ENCODE measurements around the gene VRK2.
A peak's percentile ranks its signal among the peaks of the same experiment; 100 is the strongest.
"Not testable (repeated sequence)": the region's sequence is repeated elsewhere in the genome, so short reads cannot be mapped to it uniquely, and the experiment has no call there.

Gene VRK2

GRCh38 chr2:58072102-58072501 is 25.5 kb downstream of the VRK2 start:
- Mint-ChIP-seq H3K4me1 (peaks cover 45% of the 10 kb centered on the region), H3K9me3 (peaks cover 13% of the 10 kb centered on the region), H3K27ac (peak overlapping the region; percentile 19), H3K36me3 (peaks cover 53% of the 10 kb centered on the region), H3K4me3 (no peak overlapping the region), H3K27me3 (no peaks in the 10 kb centered on the region)
- no peak for ATAC-seq

GRCh38 chr2:58073008-58073407 is 26.4 kb downstream of the VRK2 start:
- H3K9me3 Mint-ChIP-seq: peaks cover 13% of the 10 kb centered on the region
- H3K36me3 Mint-ChIP-seq: peaks cover 51% of the 10 kb centered on the region

GRCh38 chr2:58073751-58074150 is 27.1 kb downstream of the VRK2 start:
- Mint-ChIP-seq H3K4me3 (no peak overlapping the region), H3K36me3 (peaks cover 46% of the 10 kb centered on the region), H3K27ac (no peak overlapping the region), H3K9me3 (peaks cover 8% of the 10 kb centered on the region), H3K27me3 (no peaks in the 10 kb centered on the region), H3K4me1 (peaks cover 47% of the 10 kb centered on the region)
- no peak for ATAC-seq

More at GRCh38 chr2:58073008-58073407, 26.4 kb downstream of the VRK2 start:
- Mint-ChIP-seq H3K4me3 (no peak overlapping the region), H3K4me1 (peaks cover 44% of the 10 kb centered on the region), H3K27me3 (no peaks in the 10 kb centered on the region), H3K27ac (no peak overlapping the region)
- no peak for ATAC-seq

GRCh38 chr2:58081000-58081399 is 34.4 kb downstream of the VRK2 start:
- Mint-ChIP-seq H3K4me3 (no peak overlapping the region), H3K36me3 (peaks cover 25% of the 10 kb centered on the region), H3K4me1 (peaks cover 19% of the 10 kb centered on the region), H3K27ac (no peak overlapping the region), H3K27me3 (no peaks in the 10 kb centered on the region), H3K9me3 (no peaks in the 10 kb centered on the region)
- ATAC-seq: no peak

- peaks cover 67% of the 10 kb centered on the region for H3K36me3 Mint-ChIP-seq
- no peak overlapping the region for H3K4me3 Mint-ChIP-seq
These were observed 42.5 kb downstream of the VRK2 start for GRCh38 chr2:58089081-58089480.

GRCh38 chr2:58092772-58093171 is 46.2 kb downstream of the VRK2 start:
- H3K4me3 Mint-ChIP-seq, ATAC-seq, H3K27ac Mint-ChIP-seq, H3K27me3 Mint-ChIP-seq, H3K4me1 Mint-ChIP-seq, H3K9me3 Mint-ChIP-seq: not testable (repeated sequence)
- H3K36me3 Mint-ChIP-seq: peaks cover 79% of the 10 kb centered on the region

More at GRCh38 chr2:58089081-58089480, 42.5 kb downstream of the VRK2 start:
- Mint-ChIP-seq H3K4me1 (peaks cover 13% of the 10 kb centered on the region), H3K27me3 (no peaks in the 10 kb centered on the region), H3K9me3 (peaks cover 2% of the 10 kb centered on the region), H3K27ac (no peak overlapping the region)
- no peak for ATAC-seq

GRCh38 chr2:58097025-58097424 is 50.4 kb downstream of the VRK2 start:
- peaks cover 3% of the 10 kb centered on the region for H3K9me3 Mint-ChIP-seq

GRCh38 chr2:58098254-58099095 is 51.9 kb downstream of the VRK2 start:
- H3K4me1 Mint-ChIP-seq: no peaks in the 10 kb centered on the region
- H3K27ac Mint-ChIP-seq: no peak overlapping the region
- H3K36me3 Mint-ChIP-seq: peaks cover 56% of the 10 kb centered on the region
- no peaks in the 10 kb centered on the region for H3K27me3 Mint-ChIP-seq
- H3K9me3 Mint-ChIP-seq: peaks cover 3% of the 10 kb centered on the region
- ATAC-seq: no peak
- H3K4me3 Mint-ChIP-seq: no peak overlapping the region

More at GRCh38 chr2:58097025-58097424, 50.4 kb downstream of the VRK2 start:
- Mint-ChIP-seq H3K4me1 (no peaks in the 10 kb centered on the region), H3K36me3 (peaks cover 54% of the 10 kb centered on the region), H3K4me3 (no peak overlapping the region), H3K27ac (no peak overlapping the region), H3K27me3 (no peaks in the 10 kb centered on the region)
- ATAC-seq: no peak

GRCh38 chr2:58099096-58099769 is 52.6 kb downstream of the VRK2 start:
- H3K4me3 Mint-ChIP-seq: no peak overlapping the region
- H3K27me3 Mint-ChIP-seq: no peaks in the 10 kb centered on the region
- H3K9me3 Mint-ChIP-seq: peaks cover 3% of the 10 kb centered on the region
- ATAC-seq: no peak
- H3K36me3 Mint-ChIP-seq: peaks cover 56% of the 10 kb centered on the region
- no peak overlapping the region for H3K27ac Mint-ChIP-seq
- no peaks in the 10 kb centered on the region for H3K4me1 Mint-ChIP-seq

- H3K27me3 Mint-ChIP-seq: no peaks in the 10 kb centered on the region
- H3K4me3 Mint-ChIP-seq: no peak overlapping the region
- H3K9me3 Mint-ChIP-seq: no peaks in the 10 kb centered on the region
- H3K4me1 Mint-ChIP-seq: no peaks in the 10 kb centered on the region
- ATAC-seq: no peak
- peaks cover 37% of the 10 kb centered on the region for H3K36me3 Mint-ChIP-seq
- no peak overlapping the region for H3K27ac Mint-ChIP-seq
These were observed 54.9 kb downstream of the VRK2 start for GRCh38 chr2:58101500-58101899.

- Mint-ChIP-seq H3K27me3 (no peaks in the 10 kb centered on the region), H3K9me3 (peaks cover 3% of the 10 kb centered on the region), H3K4me3 (no peak overlapping the region), H3K4me1 (peaks cover 15% of the 10 kb centered on the region), H3K36me3 (peaks cover 49% of the 10 kb centered on the region), H3K27ac (no peak overlapping the region)
- ATAC-seq: no peak
These were observed 60.3 kb downstream of the VRK2 start for GRCh38 chr2:58106896-58107295.

- no peak for ATAC-seq
- Mint-ChIP-seq H3K27ac (peak overlapping the region; percentile 8), H3K36me3 (peaks cover 48% of the 10 kb centered on the region), H3K4me3 (no peak overlapping the region), H3K9me3 (peaks cover 3% of the 10 kb centered on the region), H3K4me1 (peaks cover 15% of the 10 kb centered on the region), H3K27me3 (no peaks in the 10 kb centered on the region)
These were observed 61.5 kb downstream of the VRK2 start for GRCh38 chr2:58107803-58108710.

- H3K36me3 Mint-ChIP-seq: peaks cover 52% of the 10 kb centered on the region
- no peak overlapping the region for H3K4me3 Mint-ChIP-seq
- H3K27ac Mint-ChIP-seq: no peak overlapping the region
- H3K27me3 Mint-ChIP-seq: no peaks in the 10 kb centered on the region
- H3K9me3 Mint-ChIP-seq: peaks cover 3% of the 10 kb centered on the region
- H3K4me1 Mint-ChIP-seq: peaks cover 21% of the 10 kb centered on the region
- ATAC-seq: no peak
These were observed 62.9 kb downstream of the VRK2 start for GRCh38 chr2:58109481-58109880.

GRCh38 chr2:58110765-58111164 is 64.2 kb downstream of the VRK2 start:
- Mint-ChIP-seq H3K4me3 (no peak overlapping the region), H3K9me3 (peaks cover 3% of the 10 kb centered on the region), H3K27ac (no peak overlapping the region), H3K4me1 (peaks cover 21% of the 10 kb centered on the region), H3K27me3 (no peaks in the 10 kb centered on the region), H3K36me3 (peaks cover 63% of the 10 kb centered on the region)
- ATAC-seq: no peak

GRCh38 chr2:58113563-58113962 is 67.0 kb downstream of the VRK2 start:
- H3K4me3 Mint-ChIP-seq, ATAC-seq, H3K9me3 Mint-ChIP-seq, H3K27me3 Mint-ChIP-seq, H3K27ac Mint-ChIP-seq: not testable (repeated sequence)
- peaks cover 72% of the 10 kb centered on the region for H3K36me3 Mint-ChIP-seq
- H3K4me1 Mint-ChIP-seq: peaks cover 12% of the 10 kb centered on the region

Data from stimulated activated memory B cell treated with anti-CD40 and anti-IgM and Interleukin-4, amounts not matched to agents 10 μg/mL and 1 μg/mL and 100 μg/mL, for 72 hours (primary cell).